ENCODE data around the gene STK10.

Gene STK10

GRCh38 chr5:172052450-172053236 lies 135.4 kb downstream of the STK10 start:
- Histone ChIP-seq H3K9me3 (ENCODE audit: low read length) (no peaks in the 10 kb centered on the region), H2AFZ (ENCODE audit: low read length) (no peak overlapping the region), H4K20me1 (ENCODE audit: insufficient read depth, low read length) (no peaks in the 10 kb centered on the region), H3K27ac (ENCODE audit: low read depth, low read length, poor library complexity, severe bottlenecking) (no peak overlapping the region), H3K4me2 (ENCODE audit: low read length) (no peak overlapping the region), H3K9ac (ENCODE audit: low read length) (no peak overlapping the region), H3K27me3 (ENCODE audit: insufficient read depth, low read length) (no peaks in the 10 kb centered on the region), H3K4me3 (ENCODE audit: low read depth, low read length, poor library complexity, severe bottlenecking) (no peak overlapping the region), H3K4me1 (ENCODE audit: insufficient read depth, low read length, severe bottlenecking) (no peaks in the 10 kb centered on the region), H3K79me2 (ENCODE audit: insufficient read depth, low read length) (no peaks in the 10 kb centered on the region), H3K9me2 (ENCODE audit: low read depth, low read length) (no peaks in the 10 kb centered on the region), H3K36me3 (ENCODE audit: insufficient read depth, low read length) (peaks cover 68% of the 10 kb centered on the region), H3F3A (ENCODE audit: insufficient read depth, low read length) (no peaks in the 10 kb centered on the region)
- TF ChIP-seq EZH2 (IDR thresholded peaks at IDR 0.05; ENCODE audit: borderline replicate concordance, low read length) (no peak), CTCF (IDR thresholded peaks at IDR 0.05; ENCODE audit: low read length) (no peak)

GRCh38 chr5:172051643-172052339 lies 136.2 kb downstream of the STK10 start:
- no peaks in the 10 kb centered on the region for H3K4me1 ChIP-seq (ENCODE audit: insufficient read depth, low read length, severe bottlenecking)
- H4K20me1 ChIP-seq (ENCODE audit: insufficient read depth, low read length): no peaks in the 10 kb centered on the region
- H3K4me3 ChIP-seq (ENCODE audit: low read depth, low read length, poor library complexity, severe bottlenecking): no peak overlapping the region
- H3K36me3 ChIP-seq (ENCODE audit: insufficient read depth, low read length): peaks cover 70% of the 10 kb centered on the region
- no peaks in the 10 kb centered on the region for H3K9me3 ChIP-seq (ENCODE audit: low read length)
- H3K27me3 ChIP-seq (ENCODE audit: insufficient read depth, low read length): no peaks in the 10 kb centered on the region
- no peak overlapping the region for H2AFZ ChIP-seq (ENCODE audit: low read length)
- no peaks in the 10 kb centered on the region for H3K79me2 ChIP-seq (ENCODE audit: insufficient read depth, low read length)
- H3K4me2 ChIP-seq (ENCODE audit: low read length): no peak overlapping the region
- no peak overlapping the region for H3K9ac ChIP-seq (ENCODE audit: low read length)
- no peaks in the 10 kb centered on the region for H3K9me2 ChIP-seq (ENCODE audit: low read depth, low read length)
- H3F3A ChIP-seq (ENCODE audit: insufficient read depth, low read length): no peaks in the 10 kb centered on the region
- H3K27ac ChIP-seq (ENCODE audit: low read depth, low read length, poor library complexity, severe bottlenecking): no peak overlapping the region
- no peak for TF ChIP-seq CTCF (IDR thresholded peaks at IDR 0.05; ENCODE audit: low read length)

- H3K4me3 ChIP-seq (ENCODE audit: low read depth, low read length, poor library complexity, severe bottlenecking): no peak overlapping the region
- H3K27ac ChIP-seq (ENCODE audit: low read depth, low read length, poor library complexity, severe bottlenecking): no peak overlapping the region
These were observed 137.9 kb downstream of the STK10 start for GRCh38 chr5:172050080-172050479.

More at GRCh38 chr5:172050080-172050479, 137.9 kb downstream of the STK10 start:
- Histone ChIP-seq H3K9ac (ENCODE audit: low read length) (no peak overlapping the region), H3K9me2 (ENCODE audit: low read depth, low read length) (no peaks in the 10 kb centered on the region), H3K9me3 (ENCODE audit: low read length) (no peaks in the 10 kb centered on the region), H3K27me3 (ENCODE audit: insufficient read depth, low read length) (no peaks in the 10 kb centered on the region), H3K79me2 (ENCODE audit: insufficient read depth, low read length) (no peaks in the 10 kb centered on the region), H4K20me1 (ENCODE audit: insufficient read depth, low read length) (no peaks in the 10 kb centered on the region), H3F3A (ENCODE audit: insufficient read depth, low read length) (no peaks in the 10 kb centered on the region), H3K4me1 (ENCODE audit: insufficient read depth, low read length, severe bottlenecking) (no peaks in the 10 kb centered on the region), H2AFZ (ENCODE audit: low read length) (no peak overlapping the region), H3K36me3 (ENCODE audit: insufficient read depth, low read length) (peaks cover 74% of the 10 kb centered on the region), H3K4me2 (ENCODE audit: low read length) (no peak overlapping the region)
- no peak for TF ChIP-seq EZH2 (IDR thresholded peaks at IDR 0.05; ENCODE audit: borderline replicate concordance, low read length)
- no peak for TF ChIP-seq CTCF (IDR thresholded peaks at IDR 0.05; ENCODE audit: low read length)
